22Rv1 (cell line): ENCODE measurements around the gene C10orf120.

Experiments used
- H3K27ac ChIP-seq: fragments of 450-650 bp; 2 replicates; pipeline ENCODE4 v1.5.1; 2017
- CTCF ChIP-seq: fragments of 450-650 bp; IDR thresholded peaks from 2 replicates; pipeline ENCODE4 v1.5.1; 2017; ENCODE audit warnings: mild to moderate bottlenecking
- ZFX ChIP-seq: fragments of 450-650 bp; IDR thresholded peaks from 2 replicates; pipeline ENCODE4 v1.6.1; 2017; ENCODE audit warnings: antibody characterized with exemption, borderline replicate concordance

The C10orf120 gene

GRCh38 chr10:122689146-122689820, 10.4 kb downstream of the C10orf120 start:
- H3K27ac ChIP-seq: no peak overlapping the region
- TF ChIP-seq CTCF (no peak), ZFX (no peak)

GRCh38 chr10:122688293-122688989, 11.2 kb downstream of the C10orf120 start:
- TF ChIP-seq CTCF (no peak), ZFX (no peak)
- H3K27ac ChIP-seq: no peak overlapping the region

GRCh38 chr10:122682522-122682921, 17.1 kb downstream of the C10orf120 start:
- no peak overlapping the region for H3K27ac ChIP-seq
- no peak for TF ChIP-seq ZFX
- TF ChIP-seq CTCF: no peak

GRCh38 chr10:122678266-122678665, 21.4 kb downstream of the C10orf120 start:
- TF ChIP-seq CTCF (no peak), ZFX (no peak)
- H3K27ac ChIP-seq: no peak overlapping the region

- TF ChIP-seq CTCF: no peak
- TF ChIP-seq ZFX: no peak
- H3K27ac ChIP-seq: no peak overlapping the region
These were observed 24.4 kb downstream of the C10orf120 start for GRCh38 chr10:122675278-122675677.

GRCh38 chr10:122674781-122675180, 24.9 kb downstream of the C10orf120 start:
- TF ChIP-seq CTCF: no peak
- TF ChIP-seq ZFX: no peak
- no peak overlapping the region for H3K27ac ChIP-seq

- H3K27ac ChIP-seq: no peak overlapping the region
- TF ChIP-seq CTCF (no peak), ZFX (no peak)
These were observed 25.9 kb downstream of the C10orf120 start for GRCh38 chr10:122673731-122674130.
